Bronchial epithelial cell (primary cell): ENCODE data around the gene TYRO3. TPM values are rescaled to one million over a fixed set of nuclear protein-coding genes. Genes with fewer than 3 reads are reported as not detected.

Experiments
- DNase-seq: peaks from one replicate; pipeline ENCODE4 v3.0.0-alpha.2; 2010; ENCODE audit warnings: low read depth
- FAIRE-seq: peaks from 2 replicates; lab custom pipeline; 2011; peaks lifted over from hg19 to GRCh38; lab: Jason Lieb, UNC
- H3K27me3 ChIP-seq: 2 replicates; pipeline ENCODE4 v1.5.1; 2011; ENCODE audit warnings: low read length; ENCODE audit not compliant: control insufficient read depth, insufficient read depth
- H3K36me3 ChIP-seq: 2 replicates; pipeline ENCODE4 v1.5.1; 2011; ENCODE audit warnings: low read length; ENCODE audit not compliant: control insufficient read depth, insufficient read depth
- H3K4me3 ChIP-seq: 2 replicates; pipeline ENCODE4 v1.5.1; 2011; ENCODE audit warnings: mild to moderate bottlenecking, low read depth, low read length, control low read depth
- total RNA-seq: library from RNA; depleted of rRNA; stranded (reverse); fragments of >200 nt; gene quantifications from 2 replicates; pipeline ENCODE4 v1.2.1, GENCODE V29; 2014
- TF ChIP-seq, protein P1 (sequence below): IDR thresholded peaks from 2 replicates; pipeline ENCODE4 v1.5.1; 2011; ENCODE audit warnings: mild to moderate bottlenecking, moderate library complexity, low read length, control low read depth, inconsistent platforms; ENCODE audit not compliant: insufficient read depth, severe bottlenecking

The TYRO3 gene
- 3.9 and 11.4 TPM in 2 replicates for total RNA-seq

DNA sequence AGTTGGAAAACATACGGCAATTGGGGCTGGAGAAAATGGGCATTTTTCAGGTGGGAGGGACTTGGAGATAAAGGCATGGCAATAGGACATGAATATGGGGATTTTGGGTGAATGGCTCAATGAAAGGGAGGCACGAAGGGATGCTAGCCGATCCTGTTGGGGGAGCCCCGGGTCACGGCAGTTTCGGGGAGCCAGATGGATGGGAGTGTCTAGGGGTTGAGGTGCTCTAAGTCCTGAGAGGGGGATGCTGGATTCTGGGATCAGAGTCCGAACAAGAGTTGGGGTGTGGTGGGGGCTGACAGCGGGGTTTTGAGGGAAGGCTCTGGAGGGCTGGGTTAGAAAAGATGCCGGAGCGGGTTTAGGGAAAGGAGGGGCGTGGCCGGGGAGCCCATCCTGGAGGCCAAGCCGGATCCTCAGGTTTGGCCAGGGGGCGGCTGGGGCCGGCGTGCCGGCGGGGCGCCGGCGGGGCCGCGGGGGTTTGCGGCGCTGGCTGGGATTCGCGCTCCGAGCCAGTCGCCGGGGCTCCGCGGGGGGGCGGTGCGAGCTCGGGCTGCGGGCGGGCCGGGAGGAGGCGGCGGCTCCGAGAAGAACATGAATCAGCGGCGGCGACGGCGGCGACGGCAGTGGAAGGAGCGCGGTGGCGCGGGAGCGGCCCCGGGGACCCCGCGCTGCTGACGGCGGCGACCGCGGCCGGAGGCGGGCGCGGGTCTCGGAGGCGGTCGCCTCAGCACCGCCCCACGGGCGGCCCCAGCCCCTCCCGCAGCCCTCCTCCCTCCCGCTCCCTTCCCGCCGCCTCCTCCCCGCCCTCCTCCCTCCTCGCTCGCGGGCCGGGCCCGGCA, at the start of gene TYRO3:
Gene TYRO3 (plus strand): TSS at position 813 of the 839 bp plus-strand sequence. CDS start 46 bp downstream, outside the sequence.
- TF ChIP-seq, protein P1, sequence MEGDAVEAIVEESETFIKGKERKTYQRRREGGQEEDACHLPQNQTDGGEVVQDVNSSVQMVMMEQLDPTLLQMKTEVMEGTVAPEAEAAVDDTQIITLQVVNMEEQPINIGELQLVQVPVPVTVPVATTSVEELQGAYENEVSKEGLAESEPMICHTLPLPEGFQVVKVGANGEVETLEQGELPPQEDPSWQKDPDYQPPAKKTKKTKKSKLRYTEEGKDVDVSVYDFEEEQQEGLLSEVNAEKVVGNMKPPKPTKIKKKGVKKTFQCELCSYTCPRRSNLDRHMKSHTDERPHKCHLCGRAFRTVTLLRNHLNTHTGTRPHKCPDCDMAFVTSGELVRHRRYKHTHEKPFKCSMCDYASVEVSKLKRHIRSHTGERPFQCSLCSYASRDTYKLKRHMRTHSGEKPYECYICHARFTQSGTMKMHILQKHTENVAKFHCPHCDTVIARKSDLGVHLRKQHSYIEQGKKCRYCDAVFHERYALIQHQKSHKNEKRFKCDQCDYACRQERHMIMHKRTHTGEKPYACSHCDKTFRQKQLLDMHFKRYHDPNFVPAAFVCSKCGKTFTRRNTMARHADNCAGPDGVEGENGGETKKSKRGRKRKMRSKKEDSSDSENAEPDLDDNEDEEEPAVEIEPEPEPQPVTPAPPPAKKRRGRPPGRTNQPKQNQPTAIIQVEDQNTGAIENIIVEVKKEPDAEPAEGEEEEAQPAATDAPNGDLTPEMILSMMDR = no peak
- peak within 1 kb of the TSS; percentile 51 for H3K4me3 ChIP-seq
- H3K27me3 ChIP-seq = peaks cover 3% of the 10 kb centered on the region
- DNase-seq (no peak), FAIRE-seq (no peak)
- no peaks in the 10 kb centered on the region for H3K36me3 ChIP-seq

DNA sequence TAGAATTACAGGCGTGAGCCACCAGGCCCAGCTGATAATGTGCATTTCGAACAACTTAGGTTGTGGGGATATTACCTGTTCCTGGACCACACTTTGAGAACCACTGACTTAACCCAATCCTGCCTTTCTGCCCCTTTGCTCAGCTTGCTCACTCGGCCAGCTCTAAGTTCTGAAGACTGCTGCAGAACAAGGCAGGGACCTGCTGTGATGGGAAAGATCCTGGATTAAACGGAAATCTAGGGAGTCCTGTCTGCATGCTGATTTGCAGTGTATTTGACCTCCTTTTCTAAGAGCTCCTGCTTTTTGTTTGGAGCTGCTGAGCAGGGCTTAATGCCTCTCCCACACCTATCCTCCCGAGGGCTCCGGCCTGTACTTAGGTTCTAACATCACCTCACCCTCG, 48.3 kb upstream of the TYRO3 start:
- H3K36me3 ChIP-seq = no peaks in the 10 kb centered on the region
- H3K4me3 ChIP-seq = no peak overlapping the region
- DNase-seq (no peak), FAIRE-seq (no peak)
- TF ChIP-seq, protein P1 = no peak
- H3K27me3 ChIP-seq = peaks cover 27% of the 10 kb centered on the region

DNA sequence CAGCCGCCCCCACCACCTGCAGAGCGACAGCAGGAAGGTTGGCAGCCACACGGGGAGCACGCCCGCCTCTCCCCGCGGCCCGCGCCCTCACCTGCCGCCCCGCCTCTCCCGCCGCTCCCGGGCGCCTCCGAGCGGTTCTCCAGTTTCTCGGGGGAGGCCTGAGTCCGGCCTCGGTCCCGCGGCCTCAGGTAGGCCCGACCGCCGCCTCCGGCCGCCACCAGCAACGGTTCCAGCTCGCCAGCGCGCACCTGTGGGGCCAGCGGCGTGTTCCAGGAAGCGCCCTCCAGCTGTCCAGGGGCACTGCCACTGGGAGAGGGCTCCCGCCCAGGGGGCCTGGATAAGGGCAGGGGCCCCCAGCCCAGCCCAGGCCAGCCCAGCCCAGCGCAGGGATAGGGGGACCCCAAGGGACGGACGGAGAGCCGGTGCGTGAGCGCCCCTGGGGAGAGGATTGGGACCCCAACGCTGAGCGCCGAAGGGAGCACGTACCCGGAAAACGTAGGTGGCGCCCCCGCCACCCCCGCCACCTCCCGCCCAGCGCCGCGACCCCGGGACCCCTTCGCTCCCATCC, 47.6 kb upstream of the TYRO3 start:
- no peak for FAIRE-seq
- peak overlapping the region; percentile 9 for H3K4me3 ChIP-seq
- TF ChIP-seq, protein P1 = no peak

DNA sequence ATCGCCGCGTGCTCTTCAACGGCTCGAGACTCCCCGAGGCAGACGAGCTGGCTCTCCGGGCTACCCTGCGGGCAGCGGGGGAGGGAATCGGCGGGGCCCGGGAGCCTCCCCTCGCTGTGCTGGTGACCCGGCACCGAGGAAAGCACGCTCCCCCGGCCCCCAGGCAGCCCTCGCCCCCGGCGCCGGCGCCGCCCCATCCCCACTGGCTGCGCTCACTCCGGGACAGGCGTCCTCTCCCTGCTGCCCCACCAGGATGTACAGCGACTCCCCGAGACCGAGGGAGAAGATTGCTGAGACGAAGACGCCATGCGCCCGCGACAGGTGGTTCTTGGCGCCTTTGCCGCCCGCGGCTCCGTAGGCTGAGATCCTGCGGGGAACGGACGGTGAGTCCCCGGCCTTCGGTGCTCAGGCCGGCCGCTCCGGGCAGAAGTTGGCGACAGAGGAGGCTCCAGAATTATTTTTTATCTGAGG, 47.1 kb upstream of the TYRO3 start:
- Histone ChIP-seq H3K27me3 (peaks cover 26% of the 10 kb centered on the region), H3K36me3 (no peaks in the 10 kb centered on the region), H3K4me3 (peak overlapping the region; percentile 9)
- DNase-seq = no peak
- no peak for FAIRE-seq
- TF ChIP-seq, protein P1 = no peak

More for the DNA sequence above, 47.6 kb upstream of the TYRO3 start:
- Histone ChIP-seq H3K36me3 (no peaks in the 10 kb centered on the region), H3K27me3 (peaks cover 26% of the 10 kb centered on the region)
- no peak for DNase-seq

DNA sequence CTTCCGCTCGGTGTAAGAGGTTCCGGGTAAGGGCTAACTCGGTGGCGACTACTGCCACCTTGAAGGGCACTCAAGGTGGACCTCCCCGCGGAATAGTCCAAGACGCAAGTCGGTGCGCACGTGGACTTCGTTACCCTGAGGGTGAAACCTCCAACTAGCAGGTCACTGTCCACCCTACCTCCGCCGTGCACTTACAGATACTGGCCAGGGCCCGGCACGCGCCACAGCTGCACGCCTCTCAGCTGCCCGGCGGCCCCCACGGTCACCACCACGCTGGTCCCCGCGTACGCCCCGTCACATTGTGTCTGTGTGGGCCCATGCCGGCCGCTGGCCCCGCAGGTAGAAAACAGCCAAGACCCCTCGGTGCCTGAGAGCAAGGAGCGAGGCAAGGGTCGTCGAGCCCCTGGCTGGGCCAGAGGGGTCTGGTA, 46.5 kb upstream of the TYRO3 start:
- Histone ChIP-seq H3K4me3 (no peak overlapping the region), H3K36me3 (no peaks in the 10 kb centered on the region), H3K27me3 (peaks cover 26% of the 10 kb centered on the region)
- DNase-seq = no peak
- no peak for FAIRE-seq
- TF ChIP-seq, protein P1 = no peak
